Upper lobe of left lung (tissue), 4 donors: Measurements from ENCODE around the gene AGA.

Experiments
- POLR2A ChIP-seq, 4 donors: fragments of 450-650 bp; IDR thresholded peaks; one replicate each; pipeline ENCODE4 v1.5.1; 2016 to 2017; ENCODE audit warnings: antibody characterized with exemption in 4 of 4, mild to moderate bottlenecking in 2 of 4
- TF ChIP-seq, protein P1 (sequence below), 6 experiments: fragments of 450-650 bp in 4 of 6; fragments of 200-600 bp in 2 of 6; sonication (generic) in 2 of 6; IDR thresholded peaks; one replicate each; pipeline ENCODE4 v1.5.1; 2016 to 2019; ENCODE audit warnings: antibody characterized with exemption in 6 of 6

DNA sequence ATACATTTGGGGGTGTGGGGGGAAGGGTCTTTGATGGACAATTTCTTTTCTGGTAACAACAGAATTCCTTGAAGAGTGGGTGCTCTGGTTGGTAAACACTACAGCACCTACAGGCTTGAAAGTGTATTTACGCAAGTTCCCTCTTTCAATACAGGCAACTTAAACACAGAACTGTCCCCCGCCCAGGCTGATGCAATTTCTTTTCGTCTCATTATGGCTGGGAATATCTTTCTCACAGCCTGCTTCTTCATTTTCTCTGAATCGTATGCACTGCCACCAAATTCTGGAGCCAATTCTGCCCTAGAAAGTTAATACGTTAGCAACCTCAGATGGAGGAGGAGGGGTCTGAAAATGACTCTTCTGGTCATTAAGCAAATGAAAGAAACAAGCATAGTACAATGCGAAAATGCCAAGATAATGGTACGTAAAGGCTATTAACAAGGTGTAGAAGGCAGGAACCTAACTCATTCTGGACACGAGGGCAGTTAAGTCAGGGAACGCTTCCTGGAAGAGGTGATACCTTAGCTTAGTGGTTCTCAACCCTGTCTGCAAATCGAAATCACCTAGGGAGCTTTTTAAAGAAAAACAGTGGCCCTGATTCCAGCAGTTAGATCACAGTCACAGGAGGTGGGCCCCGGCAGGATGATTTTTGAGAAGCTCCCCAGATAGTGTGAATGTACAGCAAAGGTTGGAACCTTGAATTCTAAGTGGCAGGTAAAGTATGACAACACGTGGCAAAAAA lies 1.0 kb downstream of the AGA start:
- TF ChIP-seq, protein P1, sequence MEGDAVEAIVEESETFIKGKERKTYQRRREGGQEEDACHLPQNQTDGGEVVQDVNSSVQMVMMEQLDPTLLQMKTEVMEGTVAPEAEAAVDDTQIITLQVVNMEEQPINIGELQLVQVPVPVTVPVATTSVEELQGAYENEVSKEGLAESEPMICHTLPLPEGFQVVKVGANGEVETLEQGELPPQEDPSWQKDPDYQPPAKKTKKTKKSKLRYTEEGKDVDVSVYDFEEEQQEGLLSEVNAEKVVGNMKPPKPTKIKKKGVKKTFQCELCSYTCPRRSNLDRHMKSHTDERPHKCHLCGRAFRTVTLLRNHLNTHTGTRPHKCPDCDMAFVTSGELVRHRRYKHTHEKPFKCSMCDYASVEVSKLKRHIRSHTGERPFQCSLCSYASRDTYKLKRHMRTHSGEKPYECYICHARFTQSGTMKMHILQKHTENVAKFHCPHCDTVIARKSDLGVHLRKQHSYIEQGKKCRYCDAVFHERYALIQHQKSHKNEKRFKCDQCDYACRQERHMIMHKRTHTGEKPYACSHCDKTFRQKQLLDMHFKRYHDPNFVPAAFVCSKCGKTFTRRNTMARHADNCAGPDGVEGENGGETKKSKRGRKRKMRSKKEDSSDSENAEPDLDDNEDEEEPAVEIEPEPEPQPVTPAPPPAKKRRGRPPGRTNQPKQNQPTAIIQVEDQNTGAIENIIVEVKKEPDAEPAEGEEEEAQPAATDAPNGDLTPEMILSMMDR (IDR thresholded peaks at IDR 0.05) = peak in 1 of 6 experiments; percentile 44
- peak in 1 of 4 donors; percentile 7 for TF ChIP-seq POLR2A (IDR thresholded peaks at IDR 0.05)
